Uterus (tissue), 4 donors: ENCODE results near the gene ALG14. TPM values are rescaled to one million over a fixed set of nuclear protein-coding genes. Genes with fewer than 3 reads are reported as not detected.
A peak's percentile ranks its signal among the peaks of the same experiment; 100 is the strongest.
"Not testable (repeated sequence)": the region's sequence is repeated elsewhere in the genome, so short reads cannot be mapped to it uniquely, and the experiment has no call there.

Experiments used
- DNase-seq, 2 donors: peaks; one replicate each; pipeline ENCODE4 v3.0.0-alpha.2; 2019 to 2020
- H3K27ac ChIP-seq, 2 donors: fragments of 200-600 bp; sonication (generic); 1 replicate in 1 of 2; 2 replicates in 1 of 2; pipeline ENCODE4 v1.5.1; 2016 to 2018
- H3K27me3 ChIP-seq, 2 donors: fragments of 200-600 bp; sonication (generic); one replicate each; pipeline ENCODE4 v1.5.1; 2018 to 2019; ENCODE audit warnings: control low read depth in 1 of 2
- H3K36me3 ChIP-seq, 2 donors: fragments of 200-600 bp; sonication (generic); one replicate each; pipeline ENCODE4 v1.5.1; 2019; ENCODE audit warnings: control low read depth in 1 of 2
- H3K4me1 ChIP-seq, 2 donors: fragments of 200-600 bp; sonication (generic); one replicate each; pipeline ENCODE4 v1.5.1; 2018 to 2019; ENCODE audit warnings: control low read depth in 1 of 2
- H3K4me3 ChIP-seq, 2 donors: fragments of 200-600 bp; sonication (generic); 1 replicate in 1 of 2; 2 replicates in 1 of 2; pipeline ENCODE4 v1.5.1; 2018 to 2019; ENCODE audit warnings: mild to moderate bottlenecking in 1 of 2
- H3K9me3 ChIP-seq, 2 donors: fragments of 200-600 bp; sonication (generic); one replicate each; pipeline ENCODE4 v1.5.1; 2019; ENCODE audit warnings: control low read depth in 1 of 2
- POLR2A ChIP-seq, 2 donors: fragments of 450-650 bp; IDR thresholded peaks; one replicate each; pipeline ENCODE4 v1.6.1; 2016; ENCODE audit warnings: antibody characterized with exemption in 2 of 2, mild to moderate bottlenecking in 1 of 2, moderate library complexity in 1 of 2
- intact Hi-C: fragments of 100-400 bp; cut with DNase I; formaldehyde crosslinking; loops from one replicate; pipeline ENCODE4 v1.15.1; 2023; ENCODE audit warnings: low total_unique reads
- total RNA-seq, 4 donors: library from RNA; depleted of rRNA in 3 of 4; stranded (reverse); fragments of >200 nt in 3 of 4; gene quantifications; one replicate each; pipeline versions ENCODE4 v1.1.0 to v1.2.4, GENCODE V29; 2014 to 2023
- TF ChIP-seq, protein P1 (sequence below), 4 experiments: fragments of 200-600 bp in 2 of 4; fragments of 450-650 bp in 2 of 4; sonication (generic) in 2 of 4; IDR thresholded peaks; one replicate each; pipeline ENCODE4 v1.5.1; 2016 to 2019; ENCODE audit warnings: antibody characterized with exemption in 4 of 4, mild to moderate bottlenecking in 2 of 4, moderate library complexity in 1 of 4
- donor health status: DM: yes; HTN: yes; CAD: no.

Gene ALG14
- total RNA-seq, 4 donors from 2014 or later, result 0.51 to 6.7 (median 1.6) TPM

GRCh38 chr1:94999456-95000131 lies 73.2 kb downstream of the ALG14 start:
- intact Hi-C loops, result no loop called here
- Histone ChIP-seq H3K4me3 (no peak overlapping the region), H3K9me3 (no peaks in the 10 kb centered on the region), H3K36me3 (no peaks in the 10 kb centered on the region), H3K27me3 (no peaks in the 10 kb centered on the region), H3K4me1 (peaks cover 0 to 6% of the 10 kb centered on the region in 2 donors), H3K27ac (peak overlapping the region in 1 of 2 donors; percentile 78)
- no peak for DNase-seq
- TF ChIP-seq POLR2A (IDR thresholded peaks at IDR 0.05), result no peak
- TF ChIP-seq, protein P1, sequence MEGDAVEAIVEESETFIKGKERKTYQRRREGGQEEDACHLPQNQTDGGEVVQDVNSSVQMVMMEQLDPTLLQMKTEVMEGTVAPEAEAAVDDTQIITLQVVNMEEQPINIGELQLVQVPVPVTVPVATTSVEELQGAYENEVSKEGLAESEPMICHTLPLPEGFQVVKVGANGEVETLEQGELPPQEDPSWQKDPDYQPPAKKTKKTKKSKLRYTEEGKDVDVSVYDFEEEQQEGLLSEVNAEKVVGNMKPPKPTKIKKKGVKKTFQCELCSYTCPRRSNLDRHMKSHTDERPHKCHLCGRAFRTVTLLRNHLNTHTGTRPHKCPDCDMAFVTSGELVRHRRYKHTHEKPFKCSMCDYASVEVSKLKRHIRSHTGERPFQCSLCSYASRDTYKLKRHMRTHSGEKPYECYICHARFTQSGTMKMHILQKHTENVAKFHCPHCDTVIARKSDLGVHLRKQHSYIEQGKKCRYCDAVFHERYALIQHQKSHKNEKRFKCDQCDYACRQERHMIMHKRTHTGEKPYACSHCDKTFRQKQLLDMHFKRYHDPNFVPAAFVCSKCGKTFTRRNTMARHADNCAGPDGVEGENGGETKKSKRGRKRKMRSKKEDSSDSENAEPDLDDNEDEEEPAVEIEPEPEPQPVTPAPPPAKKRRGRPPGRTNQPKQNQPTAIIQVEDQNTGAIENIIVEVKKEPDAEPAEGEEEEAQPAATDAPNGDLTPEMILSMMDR (IDR thresholded peaks at IDR 0.05), result no peak

DNA sequence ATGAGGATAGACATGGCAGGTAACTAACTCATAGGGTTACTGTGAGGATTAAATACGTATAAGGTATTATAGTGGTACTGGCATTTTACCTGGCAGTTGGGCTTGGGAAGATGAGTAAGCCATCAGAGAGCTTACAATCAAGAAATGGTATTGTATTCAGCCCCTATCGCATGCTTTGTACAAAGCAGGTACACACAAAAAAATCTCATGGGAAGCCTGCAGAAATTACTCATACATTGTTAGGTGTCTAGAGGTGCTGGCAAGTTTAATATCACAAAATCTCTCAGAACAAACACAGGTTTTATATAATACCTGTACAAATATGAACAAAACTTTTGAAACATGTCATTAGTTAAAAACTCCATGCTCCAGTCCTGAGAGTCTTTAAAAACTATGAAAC lies 74.0 kb downstream of the ALG14 start:
- no peaks in the 10 kb centered on the region for H3K9me3 ChIP-seq
- peaks cover 0 to 6% of the 10 kb centered on the region in 2 donors for H3K4me1 ChIP-seq
- intact Hi-C loops, result no loop called here

GRCh38 chr1:94998114-94998513 lies 74.6 kb downstream of the ALG14 start:
- DNase-seq, result no peak
- intact Hi-C loops, result no loop called here

More for the DNA sequence above, 74.0 kb downstream of the ALG14 start:
- no peaks in the 10 kb centered on the region for H3K36me3 ChIP-seq
- no peak overlapping the region for H3K4me3 ChIP-seq
- TF ChIP-seq, protein P1 (IDR thresholded peaks at IDR 0.05), result no peak
- no peak for TF ChIP-seq POLR2A (IDR thresholded peaks at IDR 0.05)
- no peak overlapping the region for H3K27ac ChIP-seq
- no peak for DNase-seq
- H3K27me3 ChIP-seq, result no peaks in the 10 kb centered on the region

DNA sequence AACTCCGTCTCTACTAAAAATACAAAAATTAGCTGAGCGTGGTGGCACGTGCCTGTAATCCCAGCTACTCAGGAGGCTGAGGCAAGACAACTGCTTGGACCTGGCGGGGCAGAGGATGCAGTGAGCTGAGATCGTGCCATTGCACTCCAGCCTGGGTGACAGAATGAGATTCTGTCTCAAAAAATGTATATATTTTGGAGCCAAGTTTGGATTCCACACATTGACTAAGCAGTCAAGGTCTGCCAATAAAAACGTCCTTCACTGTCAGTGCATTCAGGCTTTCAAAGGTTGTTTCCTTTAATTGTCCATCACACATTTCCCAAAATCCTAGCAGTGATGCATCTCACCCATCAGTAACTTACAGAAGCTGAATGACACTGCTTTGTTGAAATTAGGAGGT lies 77.2 kb downstream of the ALG14 start:
- H3K27ac ChIP-seq, result peak overlapping the region in 1 of 2 donors; percentile 58
- H3K9me3 ChIP-seq, DNase-seq, H3K27me3 ChIP-seq, H3K4me1 ChIP-seq, H3K36me3 ChIP-seq, intact Hi-C loops, H3K4me3 ChIP-seq: not testable (repeated sequence)

More at GRCh38 chr1:94998114-94998513, 74.6 kb downstream of the ALG14 start:
- H3K9me3 ChIP-seq, result no peaks in the 10 kb centered on the region
- H3K4me1 ChIP-seq, result peaks cover 0 to 3% of the 10 kb centered on the region in 2 donors
- no peaks in the 10 kb centered on the region for H3K36me3 ChIP-seq
- TF ChIP-seq, protein P1 (IDR thresholded peaks at IDR 0.05), result no peak
- TF ChIP-seq POLR2A (IDR thresholded peaks at IDR 0.05), result no peak
- no peak overlapping the region for H3K4me3 ChIP-seq
- H3K27me3 ChIP-seq, result no peaks in the 10 kb centered on the region
- no peak overlapping the region for H3K27ac ChIP-seq

DNA sequence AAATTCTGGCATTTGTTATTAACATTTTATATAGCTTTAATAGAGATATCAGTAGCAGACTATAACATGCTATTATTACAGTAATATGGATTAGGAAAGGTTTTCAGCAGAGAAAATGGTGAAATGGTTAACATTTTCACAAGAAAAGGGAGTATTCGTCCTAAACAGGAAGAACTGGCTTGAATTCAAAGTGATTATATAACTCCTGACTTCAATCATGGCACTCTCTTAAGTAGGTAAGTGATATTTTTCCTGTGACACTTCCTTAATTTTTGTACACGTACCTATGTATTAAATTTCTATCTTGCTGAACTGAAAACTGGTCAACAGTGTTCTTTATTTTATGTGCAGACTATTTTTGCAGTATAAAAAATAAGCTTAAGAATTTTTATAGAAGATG lies 77.9 kb downstream of the ALG14 start:
- no peak for DNase-seq
- intact Hi-C loops, result no loop called here
- Histone ChIP-seq H3K27ac (peak overlapping the region; percentile 53 to 58), H3K36me3 (no peaks in the 10 kb centered on the region), H3K4me1 (no peaks in the 10 kb centered on the region), H3K27me3 (no peaks in the 10 kb centered on the region), H3K9me3 (no peaks in the 10 kb centered on the region), H3K4me3 (no peak overlapping the region)
- TF ChIP-seq POLR2A (IDR thresholded peaks at IDR 0.05), result no peak

DNA sequence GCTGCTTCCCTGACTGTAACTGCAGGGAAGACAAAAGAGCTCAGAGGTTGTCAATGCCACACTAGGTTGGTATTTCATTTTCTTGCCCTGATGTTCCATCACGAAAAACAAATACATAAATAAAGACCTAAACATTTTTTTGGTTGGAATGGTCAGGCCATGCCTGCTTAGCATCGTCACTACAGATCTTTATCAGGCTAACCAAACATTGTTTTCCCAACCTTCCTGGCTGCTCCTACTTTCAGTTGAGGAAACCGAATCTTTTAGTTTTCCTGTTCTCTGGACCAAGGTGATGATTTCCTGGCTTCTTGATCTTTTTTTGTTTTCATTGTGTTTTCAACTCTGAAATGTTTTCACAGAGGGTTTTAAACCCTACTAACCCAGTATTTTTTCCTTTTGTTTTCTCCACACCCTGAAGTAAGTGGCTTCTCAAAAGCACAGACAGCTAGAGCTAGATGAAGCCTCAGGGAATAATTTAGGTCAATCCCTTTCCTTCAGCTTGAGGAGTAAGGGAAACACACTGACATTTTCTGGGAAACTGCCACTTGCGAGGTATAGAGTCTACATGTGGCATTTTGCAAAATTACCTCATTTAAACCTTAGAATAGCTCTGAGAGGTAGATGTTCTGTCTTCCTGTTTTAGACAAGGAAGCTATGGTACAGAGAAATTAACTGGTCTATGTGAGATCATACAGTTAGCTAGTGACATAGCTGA lies 78.7 kb downstream of the ALG14 start:
- Histone ChIP-seq H3K36me3 (no peaks in the 10 kb centered on the region), H3K4me1 (no peaks in the 10 kb centered on the region), H3K27me3 (no peaks in the 10 kb centered on the region), H3K4me3 (no peak overlapping the region), H3K27ac (peak overlapping the region; percentile 53 to 58), H3K9me3 (no peaks in the 10 kb centered on the region)
- no peak for TF ChIP-seq POLR2A (IDR thresholded peaks at IDR 0.05)
- DNase-seq, result no peak
- intact Hi-C loops, result no loop called here
